GM21619 (cell line): ENCODE measurements around the gene ATAD3B.
"Not testable (repeated sequence)": the region's sequence is repeated elsewhere in the genome, so short reads cannot be mapped to it uniquely, and the experiment has no call there.

Experiments
- ATAC-seq: cut with Tn5 transposase; IDR thresholded peaks from one replicate; pipeline ENCODE4 v1.9.1; 2021; ENCODE audit not compliant: unreplicated experiment

ATAD3B gene

GRCh38 chr1:1477206-1477605 is 5.6 kb downstream of the ATAD3B start:
- no peak for ATAC-seq

GRCh38 chr1:1479547-1480487 is 8.3 kb downstream of the ATAD3B start:
- ATAC-seq = no peak

- ATAC-seq = not testable (repeated sequence)
These were observed 8.9 kb downstream of the ATAD3B start for GRCh38 chr1:1480488-1480867.

GRCh38 chr1:1481811-1482210 is 10.2 kb downstream of the ATAD3B start:
- not testable (repeated sequence) for ATAC-seq

GRCh38 chr1:1482856-1483255 is 11.3 kb downstream of the ATAD3B start:
- no peak for ATAC-seq

- ATAC-seq = no peak
These were observed 12.1 kb downstream of the ATAD3B start for GRCh38 chr1:1483714-1484113.

- ATAC-seq = not testable (repeated sequence)
These were observed 13.6 kb downstream of the ATAD3B start for GRCh38 chr1:1484976-1485750.

- ATAC-seq = not testable (repeated sequence)
These were observed 14.3 kb downstream of the ATAD3B start for GRCh38 chr1:1485755-1486317.

- no peak for ATAC-seq
These were observed 16.1 kb downstream of the ATAD3B start for GRCh38 chr1:1487701-1488100.

GRCh38 chr1:1489231-1489630 is 17.7 kb downstream of the ATAD3B start:
- ATAC-seq = no peak

GRCh38 chr1:1489861-1490260 is 18.3 kb downstream of the ATAD3B start:
- no peak for ATAC-seq

GRCh38 chr1:1490633-1491230 is 19.2 kb downstream of the ATAD3B start:
- no peak for ATAC-seq

GRCh38 chr1:1491601-1492000 is 20.0 kb downstream of the ATAD3B start:
- ATAC-seq = no peak

GRCh38 chr1:1494311-1494710 is 22.7 kb downstream of the ATAD3B start:
- not testable (repeated sequence) for ATAC-seq

- ATAC-seq = not testable (repeated sequence)
These were observed 24.0 kb downstream of the ATAD3B start for GRCh38 chr1:1495461-1495975.

- not testable (repeated sequence) for ATAC-seq
These were observed 33.3 kb downstream of the ATAD3B start for GRCh38 chr1:1504777-1505365.

GRCh38 chr1:1505366-1505798 is 33.8 kb downstream of the ATAD3B start:
- peak; percentile 49 for ATAC-seq

GRCh38 chr1:1505801-1506200 is 34.2 kb downstream of the ATAD3B start:
- not testable (repeated sequence) for ATAC-seq

- ATAC-seq = no peak
These were observed 35.7 kb downstream of the ATAD3B start for GRCh38 chr1:1507305-1507704.

GRCh38 chr1:1508775-1509464 is 37.4 kb downstream of the ATAD3B start:
- not testable (repeated sequence) for ATAC-seq
